SIG-M5 treated with dmso at 0.1 percent for 504 hours (cell line): ENCODE data around the gene CEP126.

Source experiments
- DNase-seq: peaks from one replicate; lab custom pipeline; 2025; ENCODE audit not compliant: unreplicated experiment; lab: John Stamatoyannopoulos, UW

Gene CEP126

GRCh38 chr11:101914738-101915426 is at the start of gene CEP126:
Gene CEP126, plus strand, starts transcription at chr11:101915010. Its CDS starts 275 bp downstream, at chr11:101915285.
- DNase-seq = peak; percentile 69

DNA sequence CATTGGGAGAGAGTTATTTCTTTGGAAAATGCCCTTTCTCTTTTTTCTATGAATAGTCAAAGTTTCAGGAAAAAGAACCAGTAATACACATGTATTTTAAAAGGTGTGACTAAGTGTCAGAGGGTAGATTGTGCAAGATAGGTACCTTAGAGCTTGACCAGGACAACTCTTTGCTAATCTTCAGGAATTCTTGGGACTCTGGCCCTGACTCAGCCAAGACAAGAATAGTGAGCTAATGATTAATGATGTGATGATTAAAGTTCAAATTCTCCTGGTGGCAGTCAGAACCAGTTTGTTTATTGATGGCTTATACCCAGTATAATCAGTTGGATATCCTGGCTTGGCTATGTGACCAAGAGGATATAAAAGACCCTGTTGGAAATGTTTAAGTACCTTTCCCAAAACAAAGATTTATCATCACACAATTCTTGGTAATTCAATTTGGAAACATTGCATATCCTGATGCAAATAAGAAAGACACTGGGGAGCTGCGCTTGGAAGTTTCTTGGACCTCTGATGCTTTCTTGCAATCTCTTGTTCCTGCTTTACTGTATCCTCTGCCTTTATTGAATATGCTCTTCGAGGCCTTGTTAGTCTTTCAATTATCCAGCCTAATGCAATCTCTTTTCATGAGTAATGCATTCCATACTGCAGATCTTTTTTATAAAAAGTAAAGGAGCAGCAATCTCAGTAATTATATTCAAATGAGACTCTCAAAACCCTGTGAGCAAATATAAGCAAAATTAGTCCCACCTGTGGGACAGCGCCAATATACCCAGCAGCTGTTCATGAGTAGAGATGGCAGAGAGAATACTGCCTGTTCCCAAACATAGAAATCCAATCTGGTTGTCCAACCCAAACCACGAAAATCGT is 48.0 kb upstream of the CEP126 start:
- no peak for DNase-seq

DNA sequence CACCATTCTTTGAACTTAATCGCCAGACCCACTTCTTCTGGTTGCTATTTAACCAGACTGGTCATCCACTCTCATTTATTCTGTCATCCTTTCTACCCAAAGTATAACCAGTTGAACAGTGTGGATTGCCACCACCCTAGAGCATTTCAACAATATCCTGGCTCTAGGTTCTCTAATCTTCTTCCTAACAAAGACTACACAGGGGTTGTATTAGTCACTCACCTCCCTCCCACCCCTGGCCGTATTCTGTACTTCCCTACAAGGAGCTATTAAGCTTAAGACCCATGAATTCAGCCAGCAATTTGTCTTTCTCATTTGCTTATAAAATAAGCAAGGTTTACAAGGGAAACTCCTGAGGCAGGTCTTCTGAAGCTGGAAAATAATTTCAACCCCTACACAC is 46.9 kb upstream of the CEP126 start:
- no peak for DNase-seq

DNA sequence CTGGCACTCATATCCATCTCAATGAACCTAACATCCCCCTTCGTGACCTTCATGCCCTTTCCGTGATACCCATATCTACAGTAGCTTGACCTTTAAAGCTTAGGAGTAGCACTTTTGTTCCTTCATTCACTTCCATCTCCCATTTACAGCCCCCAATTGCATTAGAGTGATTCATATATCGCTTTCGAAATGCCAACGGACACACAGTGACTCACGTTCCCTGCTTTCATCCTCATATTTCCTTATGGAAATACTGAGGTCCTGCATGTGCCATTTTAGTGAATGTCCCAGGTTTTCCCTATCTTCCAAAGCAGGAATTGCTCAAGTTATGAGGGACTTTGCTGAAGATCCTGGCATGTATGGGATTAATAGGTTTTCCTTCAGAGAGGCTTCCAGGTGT is 44.3 kb upstream of the CEP126 start:
- no peak for DNase-seq

DNA sequence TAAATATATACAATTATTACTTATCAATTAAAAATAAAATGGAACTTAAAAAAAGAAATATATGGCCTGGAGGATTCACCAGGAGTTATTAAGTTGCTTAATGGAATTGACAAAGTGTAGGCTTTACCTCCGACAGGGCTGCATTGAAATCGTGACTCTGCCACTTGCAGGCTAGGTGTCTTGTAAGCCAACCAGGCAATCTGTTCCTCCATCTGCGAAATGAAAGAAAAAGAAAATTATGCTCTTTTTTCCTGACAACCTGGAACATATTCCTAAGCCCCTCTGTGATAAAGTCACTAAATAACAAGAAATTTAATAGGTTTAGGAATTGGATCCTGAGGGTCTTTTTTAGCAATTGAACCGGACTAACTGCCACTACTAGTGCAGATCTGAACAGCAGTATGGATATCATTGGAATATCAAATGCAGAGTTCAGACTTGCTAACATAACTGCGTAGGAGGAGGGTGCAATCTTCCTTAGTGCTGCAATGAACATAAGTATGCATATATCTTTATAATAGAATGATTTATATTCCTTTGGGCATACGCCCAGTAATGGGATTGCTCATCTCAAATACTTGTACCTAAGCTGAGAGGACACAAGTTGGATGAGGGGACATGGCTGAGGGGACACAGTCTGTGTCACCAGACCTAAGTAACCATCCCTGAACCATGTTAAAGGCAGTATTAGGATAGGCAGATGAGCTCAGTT is 42.5 kb upstream of the CEP126 start:
- no peak for DNase-seq

DNA sequence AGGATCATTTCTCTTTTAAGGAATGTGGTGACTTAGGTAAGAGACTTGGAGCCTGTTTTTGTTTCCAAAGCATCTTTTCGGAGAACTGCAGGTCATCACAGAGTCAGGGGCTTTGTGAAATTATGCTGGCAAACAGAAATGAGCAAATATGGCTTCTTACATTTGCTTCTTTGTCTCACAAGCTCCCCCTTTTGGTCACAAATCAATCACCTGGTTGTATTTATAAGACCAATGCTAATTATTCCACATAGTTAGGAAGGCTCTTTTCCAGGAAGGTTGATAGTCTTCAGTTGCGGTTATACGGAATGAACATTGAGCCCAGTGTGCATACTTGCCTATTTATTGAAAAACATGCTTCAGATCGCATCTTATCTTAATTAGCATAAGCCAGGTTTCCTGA is 34.6 kb upstream of the CEP126 start:
- peak; percentile 21 for DNase-seq

DNA sequence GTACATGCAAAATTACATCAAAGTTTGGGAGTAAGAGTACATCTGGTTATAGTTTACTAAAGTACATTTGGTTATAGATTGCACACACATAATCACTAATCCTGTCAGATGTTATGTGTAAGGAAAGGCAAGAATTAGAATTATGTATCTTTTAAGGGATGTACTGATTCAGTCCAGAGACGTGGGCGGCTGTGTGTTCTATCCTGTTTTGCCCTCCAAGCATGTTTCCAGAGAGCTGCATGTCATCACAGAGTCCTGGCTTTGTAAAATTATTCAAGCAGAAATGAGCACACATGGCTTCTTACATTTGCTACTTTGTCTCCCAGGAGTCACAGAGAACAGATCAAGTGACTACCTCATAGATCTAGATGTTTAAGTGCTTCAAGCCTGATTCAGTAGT is 33.2 kb upstream of the CEP126 start:
- no peak for DNase-seq

DNA sequence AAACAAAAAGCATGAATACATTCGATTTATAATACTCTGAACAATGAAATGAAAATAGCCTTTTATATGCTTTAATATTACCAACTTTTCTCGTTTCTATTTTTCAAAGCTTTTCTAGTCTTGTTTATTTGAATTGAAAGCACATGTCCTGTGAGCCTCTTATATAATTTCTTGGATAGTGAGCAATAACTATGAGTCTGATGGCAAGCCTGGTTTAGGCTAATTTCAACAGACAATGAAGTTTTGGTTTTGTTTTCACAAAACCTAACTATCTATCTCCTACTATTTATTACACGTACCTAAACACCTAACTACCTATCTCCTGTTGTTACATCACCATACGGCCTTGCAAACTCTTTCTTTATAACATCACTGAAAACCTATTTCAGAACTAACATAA is 29.2 kb upstream of the CEP126 start:
- no peak for DNase-seq

GRCh38 chr11:101889767-101890166 is 25.0 kb upstream of the CEP126 start:
- no peak for DNase-seq

DNA sequence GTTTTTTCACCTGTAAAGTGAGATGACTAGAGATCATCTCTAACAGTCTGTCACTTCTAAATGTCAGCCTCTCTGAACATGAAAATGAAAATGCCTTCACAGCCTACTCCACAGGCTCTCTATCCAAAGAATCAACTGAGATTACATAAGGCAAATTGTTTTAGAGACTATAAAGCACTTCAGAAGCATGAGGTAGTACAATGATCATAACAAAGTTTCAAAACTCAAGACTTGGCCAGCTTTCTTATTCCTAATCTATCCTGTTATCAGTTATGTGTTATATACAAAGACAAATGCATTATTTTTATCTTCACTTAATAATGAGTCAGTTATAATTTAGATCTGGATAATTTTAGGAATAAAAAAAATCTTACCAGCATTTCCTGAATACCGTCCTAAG is 20.3 kb upstream of the CEP126 start:
- no peak for DNase-seq

DNA sequence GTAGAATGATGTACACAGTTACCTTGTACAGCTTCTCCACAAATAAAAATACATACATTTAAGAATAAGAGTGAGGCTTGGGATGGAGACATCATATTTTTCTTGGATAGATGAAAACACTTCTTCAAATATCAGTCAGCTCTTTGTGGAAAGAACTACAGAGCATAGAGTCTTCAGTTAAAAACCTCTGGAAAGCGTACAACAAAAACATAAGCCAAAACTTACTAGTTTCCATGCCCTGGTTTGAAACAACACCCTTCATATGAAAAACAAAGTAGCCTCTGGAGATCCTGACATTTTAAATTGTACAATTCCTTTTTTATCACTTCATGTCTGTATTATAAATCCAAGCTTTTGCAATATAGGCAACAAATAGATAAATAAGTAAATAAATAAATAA is 7.0 kb upstream of the CEP126 start:
- no peak for DNase-seq

GRCh38 chr11:101909087-101909486 is 5.7 kb upstream of the CEP126 start:
- DNase-seq = no peak

DNA sequence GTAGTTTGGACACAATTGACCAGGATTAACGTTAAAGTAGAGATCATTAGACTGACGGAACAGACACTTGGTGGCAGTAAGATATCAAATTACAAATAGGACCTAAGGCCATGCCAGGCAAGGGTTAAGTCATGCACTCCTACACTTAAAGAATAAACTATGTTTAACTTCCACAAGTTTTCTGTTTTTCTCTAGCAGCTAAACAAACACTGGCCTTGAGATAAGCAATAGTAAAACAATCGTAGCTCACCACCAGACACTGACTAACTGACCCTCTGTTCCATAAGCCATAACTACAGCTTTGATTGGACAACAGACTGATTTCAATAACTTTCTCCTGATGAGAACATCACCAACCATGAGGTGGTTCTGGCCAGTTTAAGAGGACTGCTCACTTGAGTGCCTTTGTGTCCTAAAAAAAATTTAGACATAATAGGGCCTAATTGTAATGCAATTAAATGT is 2.0 kb upstream of the CEP126 start:
- no peak for DNase-seq

GRCh38 chr11:101913656-101914055 is 1.2 kb upstream of the CEP126 start:
- no peak for DNase-seq

- no peak for DNase-seq
These were observed 471 bp upstream of the CEP126 start for GRCh38 chr11:101914341-101914737.

GRCh38 chr11:101915791-101916291 is 1.0 kb downstream of the CEP126 start:
- DNase-seq = peak; percentile 54

DNA sequence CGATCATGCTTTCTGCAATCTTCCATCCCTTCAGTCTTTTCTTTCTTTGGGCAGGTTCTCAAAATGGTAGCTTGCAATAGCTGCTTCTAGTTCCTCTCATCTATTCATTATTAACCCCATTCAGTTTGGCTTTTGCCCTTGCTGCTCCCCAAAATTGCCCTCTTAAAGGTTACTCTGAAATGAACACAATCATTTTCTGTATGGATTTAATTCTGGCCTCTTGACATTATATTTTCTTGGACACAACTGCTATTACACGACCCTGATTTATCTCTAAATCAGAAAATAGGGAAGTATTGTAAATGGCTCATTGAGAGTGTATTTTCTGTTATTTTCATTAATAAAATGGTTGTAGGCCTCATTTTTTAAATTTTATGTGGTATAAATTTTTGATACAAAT is 1.6 kb downstream of the CEP126 start, which contains the start of gene ANGPTL5:
TSS of gene ANGPTL5 (minus strand) at position 101 of the 400 bp plus-strand sequence. CDS start 8,613 bp downstream, outside the sequence.
- DNase-seq = no peak

DNA sequence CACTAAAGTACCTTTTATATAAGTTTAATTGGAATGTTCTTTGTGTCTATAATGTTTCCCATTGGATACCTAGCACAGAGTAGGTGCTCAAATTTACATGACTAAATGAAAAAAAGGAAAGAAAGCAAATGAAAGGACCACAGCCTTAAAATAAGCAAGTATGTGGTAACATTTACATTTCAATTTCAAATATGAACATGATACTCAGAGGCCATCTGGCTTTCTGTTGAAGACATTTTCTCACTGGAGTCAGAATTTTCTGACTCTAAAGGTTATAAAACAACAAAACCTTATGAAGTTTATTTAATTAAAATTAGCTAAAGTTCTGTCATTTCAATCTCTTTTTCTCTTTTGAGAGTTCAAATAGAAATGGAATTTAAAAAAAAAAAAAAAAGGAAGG is 2.4 kb downstream of the CEP126 start:
- no peak for DNase-seq

DNA sequence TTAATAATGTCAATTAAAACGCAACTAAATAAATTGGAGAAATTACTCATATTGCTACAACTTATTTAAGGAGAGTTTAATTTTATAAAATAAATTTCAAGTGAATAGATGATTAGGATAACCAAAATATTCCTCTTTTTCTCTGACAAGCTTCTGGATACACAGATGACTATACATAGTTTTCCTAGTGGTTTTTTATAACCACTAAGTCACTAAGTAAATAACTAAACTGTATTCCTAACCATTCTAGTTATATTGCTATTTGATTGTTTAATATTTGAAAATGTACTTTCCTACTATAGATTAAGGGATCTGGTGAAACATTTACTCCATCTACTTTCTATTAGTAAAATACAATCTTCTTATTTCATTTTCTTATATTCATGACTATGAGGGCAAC is 6.2 kb downstream of the CEP126 start:
- no peak for DNase-seq

DNA sequence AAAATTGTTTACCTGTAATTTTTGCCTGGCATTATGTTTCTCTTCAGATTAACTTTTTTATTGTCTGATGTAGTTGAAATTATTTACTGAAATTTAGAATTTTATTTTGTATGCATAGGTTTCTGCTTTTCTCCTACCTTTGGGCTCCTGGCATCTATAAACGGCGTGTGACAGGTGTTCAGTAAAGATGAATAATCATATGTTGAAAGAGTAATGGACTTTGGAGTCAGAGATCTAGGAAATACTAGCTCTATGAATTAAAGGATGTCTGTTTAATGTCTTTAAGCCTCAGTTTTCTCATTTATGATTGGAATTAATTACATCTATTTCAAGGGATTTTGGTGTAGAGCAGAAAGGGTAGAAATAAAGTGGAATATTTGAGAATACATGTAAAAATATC is 8.7 kb downstream of the CEP126 start:
- DNase-seq = no peak

- DNase-seq = no peak
These were observed 14.6 kb downstream of the CEP126 start for GRCh38 chr11:101929294-101929915.
